Islet precursor cell (in vitro differentiated cells): ENCODE measurements around the gene SUSD2.
"Not testable (repeated sequence)": the region's sequence is repeated elsewhere in the genome, so short reads cannot be mapped to it uniquely, and the experiment has no call there.

ENCODE experiments used
- DNase-seq: peaks from one replicate; pipeline ENCODE4 v3.0.0-alpha.2; 2018

Gene SUSD2

DNA sequence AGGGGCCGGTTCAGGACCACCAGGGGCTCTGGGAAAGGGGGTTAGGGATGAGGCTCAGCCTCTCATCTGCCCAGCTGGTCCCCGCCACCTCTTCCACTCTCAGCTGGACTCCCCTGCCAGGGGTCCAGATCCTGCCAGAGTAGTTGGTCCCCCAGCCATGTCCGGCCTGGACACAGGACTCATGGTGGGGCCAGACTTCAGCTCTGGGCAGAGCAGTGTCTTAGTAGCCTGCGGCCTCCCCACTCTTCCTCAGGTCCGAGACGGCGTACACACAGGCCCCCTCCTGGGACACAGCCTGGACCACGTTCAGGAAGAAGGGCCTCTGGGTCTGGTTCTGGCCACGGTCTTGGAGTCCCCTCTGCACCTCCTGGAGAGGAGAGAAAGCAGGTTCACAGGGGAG is 38.5 kb downstream of the SUSD2 start:
- no peak for DNase-seq

DNA sequence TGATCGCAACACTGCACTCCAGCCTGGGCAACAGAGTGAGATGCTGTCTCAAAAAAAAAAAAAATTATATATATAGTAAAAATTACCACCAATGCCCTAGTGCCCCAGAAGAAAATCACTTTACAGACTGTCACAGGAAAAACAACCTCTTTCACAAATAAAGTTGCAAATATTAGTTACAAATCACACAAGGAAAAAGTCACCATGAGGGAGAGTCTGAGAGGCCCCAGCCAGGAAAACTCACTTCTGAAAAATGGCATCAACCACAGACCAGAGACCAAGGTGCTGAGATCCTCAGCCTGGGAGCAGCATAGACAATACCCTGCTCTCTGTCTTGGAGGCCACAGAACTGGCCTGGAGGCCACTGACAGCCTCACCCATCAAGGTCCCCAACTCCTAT is 43.2 kb downstream of the SUSD2 start:
- DNase-seq = no peak

DNA sequence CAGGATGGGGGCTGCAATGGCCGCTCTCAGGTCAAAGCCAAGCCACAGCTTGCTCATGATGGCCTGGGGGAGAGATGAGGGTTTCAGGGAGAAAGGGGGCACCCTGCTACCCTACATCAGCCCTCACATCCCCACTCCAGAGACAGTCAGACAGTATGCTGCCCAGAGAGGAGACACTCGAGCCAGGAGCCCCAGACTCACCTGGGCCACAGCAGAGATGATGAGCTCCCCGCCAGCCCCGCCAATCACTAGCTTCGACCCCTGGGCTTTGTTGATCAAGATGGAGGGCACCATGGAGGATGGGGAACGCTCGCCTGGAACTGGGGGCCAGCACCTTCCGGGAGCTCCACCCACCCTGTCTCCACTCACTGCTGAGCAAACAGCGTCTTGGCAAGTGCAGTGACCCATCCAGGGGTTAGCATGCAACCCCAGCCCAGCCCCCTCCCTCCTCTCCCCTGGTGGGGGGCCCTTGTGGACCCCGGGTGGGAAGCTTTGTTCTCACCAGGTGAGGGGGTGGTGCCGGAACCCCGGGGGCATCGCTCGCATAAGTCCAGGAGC is 43.8 kb downstream of the SUSD2 start:
- no peak for DNase-seq

- DNase-seq = no peak
Observed at GRCh38 chr22:24225951-24226350, 44.7 kb downstream of the SUSD2 start.

- peak; percentile 68 for DNase-seq
Observed at GRCh38 chr22:24230911-24231656, 49.8 kb downstream of the SUSD2 start.

DNA sequence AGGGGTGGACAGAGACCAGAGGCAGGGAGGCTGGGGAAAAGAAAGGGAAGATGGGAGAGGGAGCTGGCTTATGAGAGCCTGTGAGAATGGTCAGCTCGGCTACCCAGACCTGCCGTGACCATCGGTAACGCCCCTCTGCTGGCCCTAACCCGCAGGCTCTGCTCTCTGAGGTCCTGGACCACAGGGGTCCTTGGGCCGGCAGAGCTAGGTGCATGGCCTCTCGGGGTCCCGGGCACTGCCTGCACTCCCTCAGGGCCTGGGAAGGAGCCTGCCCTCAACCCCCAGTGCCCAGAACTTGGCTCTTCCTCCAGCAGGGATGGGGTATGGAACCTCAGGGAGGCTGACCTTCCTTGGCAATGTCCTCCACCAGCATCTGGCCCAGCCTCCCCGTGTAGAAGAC is 50.4 kb downstream of the SUSD2 start:
- DNase-seq = no peak

DNA sequence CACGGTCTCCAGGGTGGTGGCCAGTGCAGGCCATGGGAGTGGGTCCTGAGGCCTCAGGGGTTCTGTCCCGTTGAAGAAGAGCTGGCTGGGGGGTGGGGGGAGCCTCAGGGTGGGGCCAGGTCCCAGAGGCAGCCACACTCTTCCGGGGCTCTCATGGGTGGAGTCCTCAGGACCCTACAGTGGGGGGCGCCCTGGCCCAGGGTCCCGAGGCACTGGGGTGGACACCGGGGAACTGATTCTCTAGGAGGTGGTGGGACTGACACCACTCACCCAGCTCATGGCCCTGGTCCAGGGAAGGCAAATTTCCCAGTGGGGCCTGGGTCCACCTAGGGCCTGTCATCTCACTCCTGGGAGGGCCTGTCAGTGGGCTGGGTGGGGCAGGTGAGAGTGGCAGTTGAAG is 50.8 kb downstream of the SUSD2 start:
- no peak for DNase-seq

- DNase-seq = no peak
Observed at GRCh38 chr22:24232725-24233124, 51.4 kb downstream of the SUSD2 start.

- no peak for DNase-seq
Observed at GRCh38 chr22:24233235-24233634, 51.9 kb downstream of the SUSD2 start.

- DNase-seq = no peak
Observed at GRCh38 chr22:24233816-24234215, 52.5 kb downstream of the SUSD2 start.

DNA sequence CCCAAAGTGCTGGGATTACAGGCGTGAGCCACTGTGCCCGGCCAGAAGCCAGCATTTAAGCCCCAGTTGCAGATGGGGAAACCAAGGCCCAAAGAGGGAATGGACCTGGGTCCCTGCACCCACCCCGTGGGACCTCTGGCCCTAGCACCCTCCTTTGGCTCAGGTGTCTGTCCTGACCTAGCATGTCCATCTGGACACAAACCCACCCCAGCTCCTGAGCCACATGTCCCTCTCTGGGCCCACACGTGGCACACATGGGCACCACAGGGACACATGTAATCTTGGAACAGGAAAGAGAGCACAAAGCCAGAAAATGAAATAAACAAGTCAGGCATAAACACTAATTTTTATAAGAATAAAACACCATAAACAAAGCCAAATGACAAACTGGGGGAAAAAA is 54.0 kb downstream of the SUSD2 start:
- no peak for DNase-seq

DNA sequence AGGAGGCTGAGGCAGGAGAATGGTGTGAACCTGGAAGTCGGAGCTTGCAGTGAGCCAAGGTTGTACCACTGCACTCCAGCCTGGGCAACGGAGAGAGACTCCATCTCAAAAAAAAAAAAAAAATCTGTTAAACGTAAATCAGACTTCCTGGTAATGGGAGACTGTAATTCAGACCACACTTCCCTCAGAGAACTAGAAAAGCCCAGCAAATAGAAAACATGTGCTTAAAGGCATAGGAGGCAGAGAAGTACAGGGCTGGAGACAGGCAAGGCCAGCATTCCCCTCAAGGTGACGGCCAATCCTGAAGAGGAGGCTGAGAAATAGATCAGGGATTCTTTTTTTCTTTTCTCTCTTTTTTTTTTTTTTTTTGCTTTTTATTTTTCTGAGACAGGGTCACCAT is 55.4 kb downstream of the SUSD2 start:
- no peak for DNase-seq

DNA sequence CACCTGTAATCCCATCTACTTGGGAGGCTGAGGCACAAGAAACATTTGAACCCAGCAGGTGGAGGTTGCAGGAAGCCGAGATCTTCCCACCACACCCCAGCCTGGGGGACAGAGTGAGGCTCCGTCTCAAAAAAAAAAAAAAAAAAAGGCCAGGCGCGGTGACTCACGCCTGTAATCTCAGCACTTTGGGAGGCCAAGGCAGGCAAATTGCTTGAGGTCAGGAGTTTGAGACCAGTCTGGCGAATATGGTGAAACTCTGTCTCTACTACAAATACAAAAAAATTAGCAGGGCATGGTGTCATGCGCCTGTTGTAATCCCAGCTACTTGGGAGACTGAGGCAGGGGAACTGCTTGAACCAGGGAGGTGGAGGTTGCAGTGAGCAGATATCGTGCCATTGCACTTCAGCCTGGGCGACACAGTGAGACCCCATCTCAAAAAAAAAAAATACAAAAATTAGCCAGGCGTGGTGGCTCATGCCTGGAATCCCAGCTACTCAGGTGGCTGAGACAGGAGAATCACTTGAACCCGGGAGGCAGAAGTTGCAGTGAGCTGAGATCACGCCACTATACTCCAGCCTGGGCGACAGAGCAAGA is 56.9 kb downstream of the SUSD2 start:
- not testable (repeated sequence) for DNase-seq
